ENCODE measurements around the gene CCDC188. TPM values are rescaled to one million over a fixed set of nuclear protein-coding genes. Genes with fewer than 3 reads are reported as not detected.

The CCDC188 gene
- total and polyA plus RNA-seq, 4 donors: 0.78 to 4.0 TPM; not detected in 2

GRCh38 chr22:20115691-20116375 lies 35.0 kb downstream of the CCDC188 start, which contains the start of gene RANBP1:
Gene RANBP1 (plus strand): TSS chr22:20116104. CDS start chr22:20116185, 81 bp downstream.
- peak within 1 kb of the TSS in 1 of 2 donors; percentile 60 for H3K27ac ChIP-seq (ENCODE audit: low read depth in 1 of 2, low read length in 2 of 2)
- 67 to 68% methylated on average over 30 of the region's 30 CpGs for WGBS, 2 donors
- DNase-seq (peak; percentile 50 to 75), ATAC-seq (ENCODE audit: low FRiP score) (no peak)
- no peaks in the 10 kb centered on the region for H3K27me3 ChIP-seq (ENCODE audit: control insufficient read depth in 1 of 2, insufficient read depth in 2 of 2, low read length in 1 of 2)
- H3K4me1 ChIP-seq (ENCODE audit: control insufficient read depth in 1 of 2, insufficient read depth in 2 of 2, low read length in 2 of 2): no peaks in the 10 kb centered on the region
- intact Hi-C loops (cut with DNase I): loop anchor here (2.0 to 5.0 kb wide), 2 partner anchors 34 to 35 kb away; partner anchors contain the start of gene DGCR8 (in 2 of the 2)
- H3K4me3 ChIP-seq (ENCODE audit: low read length in 2 of 2): peak within 1 kb of the TSS in 1 of 2 donors; percentile 60
- H3K36me3 ChIP-seq (ENCODE audit: control insufficient read depth in 1 of 2, insufficient read depth in 2 of 2, low read length in 1 of 2): no peaks in the 10 kb centered on the region
- no peaks in the 10 kb centered on the region for H3K9me3 ChIP-seq (ENCODE audit: control insufficient read depth, low read length)

DNA sequence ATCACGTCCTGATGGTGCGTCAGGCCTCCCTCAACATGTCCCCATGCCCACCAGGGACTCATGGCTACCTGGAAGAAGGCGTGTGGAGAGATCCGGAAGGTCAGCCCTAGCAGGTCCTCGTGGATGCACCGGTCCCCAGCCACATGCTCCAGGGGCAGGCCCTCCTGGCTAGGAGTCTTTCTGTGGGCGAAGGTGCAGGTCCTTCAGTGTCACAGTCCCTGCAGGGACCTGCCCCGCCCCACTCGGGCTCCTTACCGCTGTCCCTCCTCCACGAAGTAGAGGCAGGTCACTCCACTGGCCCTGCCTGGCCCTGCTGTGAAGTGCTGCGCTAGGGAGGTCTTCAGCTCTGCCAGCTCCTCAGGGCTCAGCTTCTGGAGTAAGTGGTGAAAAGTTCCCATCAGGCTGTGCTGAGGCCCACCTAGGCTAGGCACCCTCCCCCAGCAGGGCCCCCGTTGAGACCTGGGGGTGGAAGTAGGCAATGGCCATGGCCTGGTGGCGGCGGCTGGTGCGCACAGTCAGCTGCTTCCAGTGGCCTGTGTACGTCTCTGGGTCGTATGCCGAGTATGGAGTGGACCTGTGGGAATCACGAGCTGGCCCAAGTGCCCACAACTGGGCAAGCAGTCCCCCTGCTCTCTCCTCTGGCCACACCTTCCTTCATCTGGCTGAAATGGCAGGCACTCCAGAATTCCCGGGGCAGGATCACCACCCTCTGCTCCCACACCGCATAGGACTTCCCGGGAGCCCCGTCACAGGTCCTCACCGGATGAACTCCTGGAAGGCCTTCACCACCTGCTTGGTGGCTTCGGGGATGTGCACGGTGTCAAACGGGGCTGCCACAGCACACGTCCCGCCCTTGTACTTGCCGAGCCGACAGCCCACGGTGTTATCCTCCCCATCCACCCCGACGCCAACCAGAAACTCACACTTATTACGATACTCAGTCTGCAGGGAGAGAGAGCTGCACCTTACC lies 36.1 kb downstream of the CCDC188 start:
- peak; percentile 47 to 65 for DNase-seq
- H3K36me3 ChIP-seq (ENCODE audit: control insufficient read depth in 1 of 2, insufficient read depth in 2 of 2, low read length in 1 of 2): peaks cover 0 to 3% of the 10 kb centered on the region in 2 donors
- intact Hi-C loops (cut with DNase I): loop anchor here in 1 of 2 donors (5.0 kb wide), 1 partner anchor 32 kb away; the partner anchor contains the start of gene DGCR8
- no peak overlapping the region for H3K27ac ChIP-seq (ENCODE audit: low read depth in 1 of 2, low read length in 2 of 2)
- H3K9me3 ChIP-seq (ENCODE audit: control insufficient read depth, low read length): no peaks in the 10 kb centered on the region
- no peaks in the 10 kb centered on the region for H3K4me1 ChIP-seq (ENCODE audit: control insufficient read depth in 1 of 2, insufficient read depth in 2 of 2, low read length in 2 of 2)
- no peaks in the 10 kb centered on the region for H3K27me3 ChIP-seq (ENCODE audit: control insufficient read depth in 1 of 2, insufficient read depth in 2 of 2, low read length in 1 of 2)
- WGBS, 2 donors: 85 to 86% methylated on average over 36 of the region's 36 CpGs
- ATAC-seq (ENCODE audit: low FRiP score): no peak
- H3K4me3 ChIP-seq (ENCODE audit: low read length in 2 of 2): no peak overlapping the region

DNA sequence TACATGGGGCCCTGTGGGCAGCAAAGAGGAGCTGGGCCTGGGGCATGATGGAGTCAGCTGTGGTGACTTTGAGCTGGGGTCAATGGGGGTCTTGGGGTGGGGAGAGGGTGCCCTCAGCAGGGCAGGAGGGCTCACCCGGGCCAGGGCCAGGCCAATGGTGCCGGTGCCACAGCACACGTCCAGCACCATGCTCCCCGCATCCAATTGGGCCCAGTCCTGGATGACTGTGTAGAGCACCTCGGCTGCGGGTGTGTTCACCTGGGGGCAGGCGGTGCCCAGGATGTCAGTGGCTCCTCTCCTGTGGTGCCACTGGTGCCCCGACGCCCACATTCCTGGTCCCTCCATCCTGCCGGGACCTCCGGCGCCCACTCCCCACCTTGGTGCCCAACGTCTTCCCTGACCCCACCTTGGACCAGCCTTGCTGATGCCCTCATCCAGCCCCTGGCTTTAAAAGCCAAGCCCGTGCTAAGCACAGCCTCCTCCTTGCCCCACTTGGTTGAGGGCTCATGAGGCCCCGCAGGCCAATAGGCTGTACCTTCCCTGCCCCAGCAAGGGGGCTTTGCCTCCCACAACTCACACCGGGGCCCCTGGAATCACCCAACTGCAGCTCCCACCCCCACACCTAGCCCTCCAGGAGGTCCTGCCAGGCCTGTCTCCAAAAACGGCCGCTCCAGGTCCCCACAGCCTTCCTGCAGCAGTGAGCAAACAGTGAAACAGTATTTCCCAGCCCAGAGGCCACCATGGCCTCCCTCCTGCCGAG lies 37.1 kb downstream of the CCDC188 start:
- DNase-seq: peak; percentile 40 to 73
- H3K36me3 ChIP-seq (ENCODE audit: control insufficient read depth in 1 of 2, insufficient read depth in 2 of 2, low read length in 1 of 2): peaks cover 0 to 4% of the 10 kb centered on the region in 2 donors
- H3K4me1 ChIP-seq (ENCODE audit: control insufficient read depth in 1 of 2, insufficient read depth in 2 of 2, low read length in 2 of 2): no peaks in the 10 kb centered on the region
- 79 to 80% methylated on average over 19 of the region's 19 CpGs for WGBS, 2 donors
- no peak for ATAC-seq (ENCODE audit: low FRiP score)
- no peak overlapping the region for H3K27ac ChIP-seq (ENCODE audit: low read depth in 1 of 2, low read length in 2 of 2)
- H3K27me3 ChIP-seq (ENCODE audit: control insufficient read depth in 1 of 2, insufficient read depth in 2 of 2, low read length in 1 of 2): no peaks in the 10 kb centered on the region
- no peak overlapping the region for H3K4me3 ChIP-seq (ENCODE audit: low read length in 2 of 2)
- H3K9me3 ChIP-seq (ENCODE audit: control insufficient read depth, low read length): no peaks in the 10 kb centered on the region
- intact Hi-C loops (cut with DNase I): no loop called here

- Histone ChIP-seq H3K4me1 (ENCODE audit: control insufficient read depth in 1 of 2, insufficient read depth in 2 of 2, low read length in 2 of 2) (no peaks in the 10 kb centered on the region), H3K27me3 (ENCODE audit: control insufficient read depth in 1 of 2, insufficient read depth in 2 of 2, low read length in 1 of 2) (no peaks in the 10 kb centered on the region), H3K36me3 (ENCODE audit: control insufficient read depth in 1 of 2, insufficient read depth in 2 of 2, low read length in 1 of 2) (peaks cover 0 to 4% of the 10 kb centered on the region in 2 donors), H3K4me3 (ENCODE audit: low read length in 2 of 2) (no peak overlapping the region), H3K27ac (ENCODE audit: low read depth in 1 of 2, low read length in 2 of 2) (no peak overlapping the region), H3K9me3 (ENCODE audit: control insufficient read depth, low read length) (no peaks in the 10 kb centered on the region)
- 78 to 80% methylated on average over 26 of the region's 26 CpGs for WGBS, 2 donors
- intact Hi-C loops (cut with DNase I): no loop called here
- DNase-seq: peak; percentile 42 to 70
- ATAC-seq (ENCODE audit: low FRiP score): no peak
These were observed 38.0 kb downstream of the CCDC188 start for GRCh38 chr22:20112623-20113511.

DNA sequence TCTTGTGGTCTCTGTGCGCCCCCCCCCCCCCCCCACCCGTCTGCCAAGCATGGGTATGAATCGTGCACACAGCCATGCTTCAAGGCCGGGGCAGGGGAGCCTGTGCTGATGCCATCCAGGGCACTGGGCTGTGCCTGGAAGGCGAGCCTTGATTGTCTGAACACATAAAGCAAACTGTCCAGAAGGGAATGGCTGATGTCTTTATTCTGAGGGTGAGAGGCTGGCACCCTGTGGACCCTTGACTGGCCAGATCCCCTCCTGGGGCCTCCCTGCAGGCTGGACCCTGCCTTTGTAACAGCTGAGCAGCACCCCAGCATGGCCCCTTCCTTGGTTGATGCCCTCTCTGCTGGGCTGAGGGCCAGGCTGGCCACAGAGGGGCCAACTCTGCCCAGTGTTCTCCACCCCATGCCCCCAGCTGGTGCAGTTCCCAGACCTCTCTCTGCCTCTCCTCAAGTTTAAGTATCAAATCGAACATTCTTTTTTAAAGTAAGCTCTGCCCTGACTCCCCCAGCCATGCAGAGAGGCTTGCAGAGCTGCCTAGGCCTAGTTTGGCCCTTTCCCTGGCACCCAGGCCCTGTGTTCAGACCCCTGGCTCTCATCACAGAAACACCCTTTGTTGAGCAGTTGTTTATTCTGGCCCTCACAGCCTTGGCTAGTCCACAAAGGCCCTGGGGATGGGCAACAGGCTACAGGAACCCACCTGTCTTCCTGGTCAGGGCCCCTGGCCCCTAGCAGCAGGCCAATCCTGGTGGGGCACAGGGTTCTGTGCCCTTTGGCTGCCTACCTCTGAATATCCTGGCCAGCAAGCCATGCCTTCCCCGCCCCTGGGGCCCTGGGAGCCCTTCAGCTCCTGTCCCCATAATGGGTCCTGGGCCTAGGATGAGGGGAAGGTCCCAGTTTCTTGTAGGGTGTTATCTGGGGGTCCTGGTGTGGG lies 38.9 kb downstream of the CCDC188 start:
- DNase-seq (peak; percentile 29 to 57), ATAC-seq (ENCODE audit: low FRiP score) (no peak)
- Histone ChIP-seq H3K36me3 (ENCODE audit: control insufficient read depth in 1 of 2, insufficient read depth in 2 of 2, low read length in 1 of 2) (peaks cover 0 to 9% of the 10 kb centered on the region in 2 donors), H3K27me3 (ENCODE audit: control insufficient read depth in 1 of 2, insufficient read depth in 2 of 2, low read length in 1 of 2) (no peaks in the 10 kb centered on the region), H3K4me3 (ENCODE audit: low read length in 2 of 2) (no peak overlapping the region), H3K27ac (ENCODE audit: low read depth in 1 of 2, low read length in 2 of 2) (no peak overlapping the region), H3K9me3 (ENCODE audit: control insufficient read depth, low read length) (no peaks in the 10 kb centered on the region), H3K4me1 (ENCODE audit: control insufficient read depth in 1 of 2, insufficient read depth in 2 of 2, low read length in 2 of 2) (no peaks in the 10 kb centered on the region)
- 57 to 61% methylated on average over 6 to 7 of the region's 7 CpGs for WGBS, 2 donors
- intact Hi-C loops (cut with DNase I): no loop called here

- DNase-seq: peak; percentile 25 to 45
- 56 to 61% methylated on average over 14 of the region's 14 CpGs for WGBS, 2 donors
- Histone ChIP-seq H3K9me3 (ENCODE audit: control insufficient read depth, low read length) (no peaks in the 10 kb centered on the region), H3K4me1 (ENCODE audit: control insufficient read depth in 1 of 2, insufficient read depth in 2 of 2, low read length in 2 of 2) (no peaks in the 10 kb centered on the region), H3K27ac (ENCODE audit: low read depth in 1 of 2, low read length in 2 of 2) (no peak overlapping the region), H3K27me3 (ENCODE audit: control insufficient read depth in 1 of 2, insufficient read depth in 2 of 2, low read length in 1 of 2) (no peaks in the 10 kb centered on the region), H3K36me3 (ENCODE audit: control insufficient read depth in 1 of 2, insufficient read depth in 2 of 2, low read length in 1 of 2) (peaks cover 0 to 10% of the 10 kb centered on the region in 2 donors), H3K4me3 (ENCODE audit: low read length in 2 of 2) (no peak overlapping the region)
- no peak for ATAC-seq (ENCODE audit: low FRiP score)
- intact Hi-C loops (cut with DNase I): no loop called here
These were observed 39.7 kb downstream of the CCDC188 start for GRCh38 chr22:20111045-20111688.
